ENCODE results near the gene CTSC.

The CTSC gene

DNA sequence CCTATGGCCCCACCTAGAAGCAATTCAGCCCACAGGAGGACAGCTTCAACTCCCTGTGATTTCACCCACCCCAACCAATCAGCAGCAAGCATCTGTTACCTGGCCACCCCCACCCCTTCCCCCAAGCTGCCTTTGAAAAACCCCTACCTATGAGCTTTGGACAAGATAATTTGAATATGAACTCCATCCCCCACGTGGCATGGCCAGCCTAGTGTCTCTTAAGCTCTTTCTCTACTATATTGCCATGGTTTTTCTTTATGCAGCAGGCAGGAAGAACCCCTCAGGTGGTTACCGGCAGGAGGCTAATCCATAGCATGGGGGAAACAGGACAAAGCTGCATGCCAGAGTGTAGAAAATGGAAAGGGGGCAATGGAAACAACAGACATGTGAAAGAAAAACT lies 29.0 kb downstream of the CTSC start:
- no peaks in the 10 kb centered on the region for H3K9me3 ChIP-seq (ENCODE audit: control insufficient read depth, insufficient read depth, low read length)
- no peaks in the 10 kb centered on the region for H3K79me2 ChIP-seq (ENCODE audit: control insufficient read depth, low read length)
- peaks cover 46% of the 10 kb centered on the region for H3K36me3 ChIP-seq (ENCODE audit: control insufficient read depth, low read length)
- no peak overlapping the region for H3K27ac ChIP-seq (ENCODE audit: low read depth, low read length)
- no peaks in the 10 kb centered on the region for H3F3A ChIP-seq (ENCODE audit: control insufficient read depth, insufficient read depth)
- H3K4me3 ChIP-seq (ENCODE audit: low read length) = no peak overlapping the region
- no peak overlapping the region for H3K4me2 ChIP-seq (ENCODE audit: low read length)
- no peaks in the 10 kb centered on the region for H4K20me1 ChIP-seq (ENCODE audit: control insufficient read depth, insufficient read depth, low read depth, low read length)
- H3K4me1 ChIP-seq (ENCODE audit: control insufficient read depth, low read length) = no peaks in the 10 kb centered on the region
- no peaks in the 10 kb centered on the region for H3K27me3 ChIP-seq (ENCODE audit: control insufficient read depth, low read length)
- no peak for TF ChIP-seq EZH2phosphoT487 (IDR thresholded peaks at IDR 0.05; ENCODE audit: borderline replicate concordance, low read length)
- TF ChIP-seq, protein P1, sequence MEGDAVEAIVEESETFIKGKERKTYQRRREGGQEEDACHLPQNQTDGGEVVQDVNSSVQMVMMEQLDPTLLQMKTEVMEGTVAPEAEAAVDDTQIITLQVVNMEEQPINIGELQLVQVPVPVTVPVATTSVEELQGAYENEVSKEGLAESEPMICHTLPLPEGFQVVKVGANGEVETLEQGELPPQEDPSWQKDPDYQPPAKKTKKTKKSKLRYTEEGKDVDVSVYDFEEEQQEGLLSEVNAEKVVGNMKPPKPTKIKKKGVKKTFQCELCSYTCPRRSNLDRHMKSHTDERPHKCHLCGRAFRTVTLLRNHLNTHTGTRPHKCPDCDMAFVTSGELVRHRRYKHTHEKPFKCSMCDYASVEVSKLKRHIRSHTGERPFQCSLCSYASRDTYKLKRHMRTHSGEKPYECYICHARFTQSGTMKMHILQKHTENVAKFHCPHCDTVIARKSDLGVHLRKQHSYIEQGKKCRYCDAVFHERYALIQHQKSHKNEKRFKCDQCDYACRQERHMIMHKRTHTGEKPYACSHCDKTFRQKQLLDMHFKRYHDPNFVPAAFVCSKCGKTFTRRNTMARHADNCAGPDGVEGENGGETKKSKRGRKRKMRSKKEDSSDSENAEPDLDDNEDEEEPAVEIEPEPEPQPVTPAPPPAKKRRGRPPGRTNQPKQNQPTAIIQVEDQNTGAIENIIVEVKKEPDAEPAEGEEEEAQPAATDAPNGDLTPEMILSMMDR (IDR thresholded peaks at IDR 0.05; ENCODE audit: low read depth, low read length, poor library complexity, severe bottlenecking) = no peak
- no peaks in the 10 kb centered on the region for H3K9me2 ChIP-seq (replicated peaks; ENCODE audit: control insufficient read depth, low read length)

DNA sequence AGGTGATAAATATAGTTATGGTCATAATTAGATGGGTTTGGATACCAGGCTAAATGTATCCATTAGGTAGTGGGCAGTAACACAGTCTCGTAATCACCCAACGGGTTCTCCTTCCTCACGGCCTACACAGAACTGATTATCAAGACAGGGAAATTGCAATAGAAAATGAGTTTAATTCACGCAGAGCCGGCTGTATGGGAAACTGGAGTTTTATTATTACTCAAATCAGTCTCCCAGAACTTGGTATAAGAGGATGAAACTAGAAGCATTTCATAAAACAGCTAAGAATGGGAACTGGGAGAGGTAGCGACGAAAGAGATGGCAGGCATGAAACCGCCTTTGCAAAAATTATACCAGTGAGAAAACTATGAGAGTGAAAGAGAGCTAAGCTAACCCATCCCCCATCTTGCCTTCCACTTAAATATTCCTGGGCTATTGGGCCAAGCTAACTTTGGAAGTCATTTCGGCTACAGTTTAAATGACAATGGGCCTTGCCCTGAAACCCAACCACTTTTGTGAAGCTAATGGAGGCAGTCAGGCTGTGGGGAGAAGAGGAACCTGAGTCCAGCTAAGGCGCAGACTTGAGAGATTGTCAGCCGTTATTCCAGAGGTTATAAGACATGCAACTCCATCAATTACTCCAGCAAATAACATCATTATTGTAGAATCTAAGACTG lies 29.6 kb downstream of the CTSC start:
- no peaks in the 10 kb centered on the region for H3F3A ChIP-seq (ENCODE audit: control insufficient read depth, insufficient read depth)
- peaks cover 53% of the 10 kb centered on the region for H3K36me3 ChIP-seq (ENCODE audit: control insufficient read depth, low read length)
- no peaks in the 10 kb centered on the region for H3K9me3 ChIP-seq (ENCODE audit: control insufficient read depth, insufficient read depth, low read length)
- H4K20me1 ChIP-seq (ENCODE audit: control insufficient read depth, insufficient read depth, low read depth, low read length) = no peaks in the 10 kb centered on the region
- H3K27me3 ChIP-seq (ENCODE audit: control insufficient read depth, low read length) = no peaks in the 10 kb centered on the region
- no peak overlapping the region for H3K4me2 ChIP-seq (ENCODE audit: low read length)
- H3K4me1 ChIP-seq (ENCODE audit: control insufficient read depth, low read length) = no peaks in the 10 kb centered on the region
- H3K79me2 ChIP-seq (ENCODE audit: control insufficient read depth, low read length) = no peaks in the 10 kb centered on the region
- no peaks in the 10 kb centered on the region for H3K9me2 ChIP-seq (replicated peaks; ENCODE audit: control insufficient read depth, low read length)
- H3K27ac ChIP-seq (ENCODE audit: low read depth, low read length) = no peak overlapping the region
- H3K4me3 ChIP-seq (ENCODE audit: low read length) = no peak overlapping the region
- TF ChIP-seq, protein P1 (IDR thresholded peaks at IDR 0.05; ENCODE audit: low read depth, low read length, poor library complexity, severe bottlenecking) = no peak
- TF ChIP-seq EZH2phosphoT487 (IDR thresholded peaks at IDR 0.05; ENCODE audit: borderline replicate concordance, low read length) = no peak

DNA sequence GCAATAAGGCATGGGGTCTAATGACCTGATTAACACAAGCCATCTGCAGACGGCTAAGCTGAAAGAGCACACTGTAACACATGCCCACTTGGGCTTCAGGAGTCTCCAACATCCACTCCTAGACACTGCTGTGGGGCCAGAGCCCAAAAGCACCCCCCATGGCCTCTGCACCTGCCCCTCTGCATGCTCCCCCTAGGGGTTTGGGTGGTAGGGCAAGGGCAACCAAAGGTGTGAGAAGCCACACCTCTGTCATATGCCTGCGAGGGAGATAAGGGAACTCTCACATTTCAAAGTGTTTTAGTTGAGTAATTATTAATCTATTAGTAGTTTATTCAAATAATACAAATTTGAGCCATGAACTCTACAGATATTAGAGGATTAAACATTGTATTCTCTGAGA lies 30.8 kb downstream of the CTSC start:
- Histone ChIP-seq H3K79me2 (ENCODE audit: control insufficient read depth, low read length) (no peaks in the 10 kb centered on the region), H3K4me2 (ENCODE audit: low read length) (no peak overlapping the region), H3K4me1 (ENCODE audit: control insufficient read depth, low read length) (no peaks in the 10 kb centered on the region), H3K27ac (ENCODE audit: low read depth, low read length) (no peak overlapping the region), H3K4me3 (ENCODE audit: low read length) (no peak overlapping the region), H3K9me3 (ENCODE audit: control insufficient read depth, insufficient read depth, low read length) (no peaks in the 10 kb centered on the region), H3K27me3 (ENCODE audit: control insufficient read depth, low read length) (no peaks in the 10 kb centered on the region), H3K36me3 (ENCODE audit: control insufficient read depth, low read length) (peaks cover 53% of the 10 kb centered on the region), H3K9me2 (replicated peaks; ENCODE audit: control insufficient read depth, low read length) (no peaks in the 10 kb centered on the region), H3F3A (ENCODE audit: control insufficient read depth, insufficient read depth) (no peaks in the 10 kb centered on the region), H4K20me1 (ENCODE audit: control insufficient read depth, insufficient read depth, low read depth, low read length) (no peaks in the 10 kb centered on the region)
- TF ChIP-seq, protein P1 (IDR thresholded peaks at IDR 0.05; ENCODE audit: low read depth, low read length, poor library complexity, severe bottlenecking) = no peak
- no peak for TF ChIP-seq EZH2phosphoT487 (IDR thresholded peaks at IDR 0.05; ENCODE audit: borderline replicate concordance, low read length)
